Common myeloid progenitor, CD34-positive (primary cell): ENCODE measurements around the gene PCDHGB2.
A peak's percentile ranks its signal among the peaks of the same experiment; 100 is the strongest.

Experiments used
- CTCF ChIA-PET: fragments of 350-600 bp; sonication (Branson Sonifier 250); formaldehyde crosslinking; loops from one replicate; lab custom pipeline; 2021; ENCODE audit warnings: antibody characterized with exemption; lab: Charles Lee
- POLR2A ChIA-PET: fragments of 350-600 bp; sonication (Branson Sonifier 250); formaldehyde crosslinking; loops from one replicate; lab custom pipeline; 2021; ENCODE audit warnings: antibody characterized with exemption; lab: Charles Lee
- DNase-seq, 3 donors: peaks; one replicate each; pipeline versions ENCODE4 v3.0.0 to v3.0.0-alpha.2; 2013
- H3K27ac ChIP-seq, 2 experiments: 1 replicate in 1 of 2; 2 replicates in 1 of 2; pipeline ENCODE4 v1.7.0; 2013; ENCODE audit warnings: inconsistent platforms in 2 of 2, low read length in 2 of 2, mild to moderate bottlenecking in 2 of 2, low read depth in 1 of 2, moderate library complexity in 1 of 2; ENCODE audit not compliant: severe bottlenecking in 2 of 2, insufficient read depth in 1 of 2, poor library complexity in 1 of 2
- H3K27me3 ChIP-seq, 5 experiments: replicated peaks in 2 of 5; 1 replicate in 3 of 5; 2 replicates in 2 of 5; pipeline versions ENCODE4 v1.6.1 to v1.7.0; 2013; ENCODE audit warnings: low read length in 4 of 5, mild to moderate bottlenecking in 2 of 5, moderate library complexity in 2 of 5, inconsistent platforms in 1 of 5; ENCODE audit not compliant: insufficient read depth in 5 of 5, control insufficient read depth in 4 of 5
- H3K36me3 ChIP-seq, 4 experiments: 1 replicate in 2 of 4; 2 replicates in 2 of 4; pipeline versions ENCODE4 v1.6.1 to v1.7.0; 2013; ENCODE audit warnings: low read length in 3 of 4, control low read depth in 1 of 4, mild to moderate bottlenecking in 1 of 4; ENCODE audit not compliant: control insufficient read depth in 4 of 4, insufficient read depth in 4 of 4
- H3K4me1 ChIP-seq, 4 experiments: 1 replicate in 3 of 4; 2 replicates in 1 of 4; pipeline versions ENCODE4 v1.6.1 to v1.7.1; 2013; ENCODE audit warnings: low read length in 3 of 4, mild to moderate bottlenecking in 3 of 4, control low read depth in 1 of 4, inconsistent platforms in 1 of 4, moderate library complexity in 1 of 4; ENCODE audit not compliant: control insufficient read depth in 4 of 4, insufficient read depth in 4 of 4; ENCODE audit errors: control extremely low read depth in 1 of 4
- H3K4me3 ChIP-seq, 7 experiments: 1 replicate in 4 of 7; 2 replicates in 3 of 7; pipeline versions ENCODE4 v1.5.1 to v1.7.0; 2013; ENCODE audit warnings: mild to moderate bottlenecking in 7 of 7, low read length in 6 of 7, moderate library complexity in 6 of 7, inconsistent platforms in 2 of 7, low read depth in 2 of 7, control low read depth in 1 of 7; ENCODE audit not compliant: insufficient read depth in 4 of 7, control insufficient read depth in 1 of 7; ENCODE audit errors: extremely low read depth in 1 of 7
- H3K9me3 ChIP-seq, 5 experiments: 1 replicate in 4 of 5; 2 replicates in 1 of 5; pipeline versions ENCODE4 v1.6.1 to v1.7.1; 2013; ENCODE audit warnings: low read length in 4 of 5, mild to moderate bottlenecking in 2 of 5, inconsistent platforms in 1 of 5, low read depth in 1 of 5, moderate library complexity in 1 of 5; ENCODE audit not compliant: control insufficient read depth in 4 of 5, insufficient read depth in 2 of 5; ENCODE audit errors: control extremely low read depth in 1 of 5
- WGBS: methylation state at CpG from one replicate; pipeline ENCODE4 v1.1.5; 2013; ENCODE audit not compliant: insufficient coverage; 5-methylcytosine and 5-hydroxymethylcytosine counted together

PCDHGB2 gene

GRCh38 chr5:141349917-141350619, 9.7 kb upstream of the PCDHGB2 start, which contains the start of gene PCDHGB1:
Gene PCDHGB1, plus strand, starts transcription at chr5:141350099. Its CDS starts 162 bp downstream, at chr5:141350261.
- Histone ChIP-seq H3K27ac (no peak within 1 kb of the TSS), H3K4me3 (peak within 1 kb of the TSS in 4 of 7 experiments; percentile 4 to 55 (median 18)), H3K27me3 (peaks cover 19 to 77% (median 23%) of the 10 kb centered on the region in 5 experiments), H3K9me3 (peaks cover 14 to 63% (median 40%) of the 10 kb centered on the region in 5 experiments), H3K4me1 (no peaks in the 10 kb centered on the region), H3K36me3 (peaks cover 0 to 6% (median 0%) of the 10 kb centered on the region in 4 experiments)
- ChIA-PET POLR2A (no interaction called here), CTCF (interaction anchor here (1.8 kb wide), 1 partner anchor 207 kb away, joined by 7 read pairs; no protein-coding TSS in a partner anchor)
- 23% methylated on average over 29 of the region's 29 CpGs for WGBS
- DNase-seq, result peak; percentile 17 to 60 (median 47)

- peaks cover 0 to 3% (median 0%) of the 10 kb centered on the region in 4 experiments for H3K4me1 ChIP-seq
- ChIA-PET CTCF (interaction anchor here (1.8 kb wide), 1 partner anchor 206 kb away, joined by 7 read pairs; no protein-coding TSS in a partner anchor), POLR2A (no interaction called here)
- H3K4me3 ChIP-seq, result no peak overlapping the region
- DNase-seq, result no peak
- 30% methylated on average over 17 of the region's 36 CpGs for WGBS
- H3K36me3 ChIP-seq, result peaks cover 0 to 6% (median 0%) of the 10 kb centered on the region in 4 experiments
- peaks cover 14 to 73% (median 48%) of the 10 kb centered on the region in 5 experiments for H3K9me3 ChIP-seq
- peaks cover 20 to 82% (median 34%) of the 10 kb centered on the region in 5 experiments for H3K27me3 ChIP-seq
- no peak overlapping the region for H3K27ac ChIP-seq
These were observed 8.2 kb upstream of the PCDHGB2 start for GRCh38 chr5:141351591-141351990.

- WGBS, result 18% methylated on average over 29 of the region's 29 CpGs
- DNase-seq, result peak in 2 of 3 donors; percentile 28 to 35
- POLR2A ChIA-PET, result no interaction called here
- CTCF ChIA-PET, result interaction anchor here (0.8 to 1.9 kb wide), 2 partner anchors 12 to 15 kb away, joined by 3 to 7 read pairs; partner anchors contain the start of gene PCDHGB3
- Histone ChIP-seq H3K27me3 (peaks cover 20 to 77% (median 44%) of the 10 kb centered on the region in 5 experiments), H3K4me1 (peaks cover 0 to 3% (median 0%) of the 10 kb centered on the region in 4 experiments), H3K9me3 (peaks cover 11 to 74% (median 51%) of the 10 kb centered on the region in 5 experiments), H3K4me3 (peak within 1 kb of the TSS in 3 of 7 experiments; percentile 23 to 62 (median 39)), H3K27ac (no peak within 1 kb of the TSS), H3K36me3 (peaks cover 0 to 6% (median 0%) of the 10 kb centered on the region in 4 experiments)
These were observed 4.8 kb upstream of the PCDHGB2 start, which contains the start of gene PCDHGA4 for GRCh38 chr5:141354900-141355469. Gene PCDHGA4, plus strand, starts transcription at chr5:141355021. Its CDS starts 87 bp downstream, at chr5:141355108.

GRCh38 chr5:141355641-141356040, 4.2 kb upstream of the PCDHGB2 start:
- H3K4me3 ChIP-seq, result no peak overlapping the region
- WGBS, result 41% methylated on average over 24 of the region's 24 CpGs
- peaks cover 17 to 77% (median 39%) of the 10 kb centered on the region in 5 experiments for H3K27me3 ChIP-seq
- POLR2A ChIA-PET, result no interaction called here
- no peak overlapping the region for H3K27ac ChIP-seq
- H3K9me3 ChIP-seq, result peaks cover 6 to 74% (median 50%) of the 10 kb centered on the region in 5 experiments
- CTCF ChIA-PET, result interaction anchor here (0.8 to 1.9 kb wide), 2 partner anchors 13 to 14 kb away, joined by 3 to 7 read pairs; partner anchors contain the start of gene PCDHGB3
- peaks cover 0 to 6% (median 0%) of the 10 kb centered on the region in 4 experiments for H3K36me3 ChIP-seq
- H3K4me1 ChIP-seq, result peaks cover 0 to 3% (median 0%) of the 10 kb centered on the region in 4 experiments
- no peak for DNase-seq

GRCh38 chr5:141356133-141356532, 3.7 kb upstream of the PCDHGB2 start:
- POLR2A ChIA-PET, result no interaction called here
- H3K27me3 ChIP-seq, result peaks cover 16 to 77% (median 36%) of the 10 kb centered on the region in 5 experiments
- peaks cover 6 to 74% (median 50%) of the 10 kb centered on the region in 5 experiments for H3K9me3 ChIP-seq
- WGBS, result 75% methylated on average over 4 of the region's 5 CpGs
- CTCF ChIA-PET, result interaction anchor here (1.9 kb wide), 1 partner anchor 14 kb away, joined by 7 read pairs; the partner anchor contains the start of gene PCDHGB3
- peaks cover 0 to 6% (median 0%) of the 10 kb centered on the region in 4 experiments for H3K36me3 ChIP-seq
- no peak overlapping the region for H3K4me3 ChIP-seq
- no peak for DNase-seq
- H3K27ac ChIP-seq, result no peak overlapping the region
- H3K4me1 ChIP-seq, result peaks cover 0 to 3% (median 0%) of the 10 kb centered on the region in 4 experiments

GRCh38 chr5:141356950-141357349, 2.8 kb upstream of the PCDHGB2 start:
- peaks cover 0 to 3% (median 0%) of the 10 kb centered on the region in 4 experiments for H3K4me1 ChIP-seq
- H3K27me3 ChIP-seq, result peaks cover 15 to 78% (median 40%) of the 10 kb centered on the region in 5 experiments
- H3K9me3 ChIP-seq, result peaks cover 6 to 74% (median 50%) of the 10 kb centered on the region in 5 experiments
- no peak overlapping the region for H3K4me3 ChIP-seq
- peaks cover 0 to 3% (median 0%) of the 10 kb centered on the region in 4 experiments for H3K36me3 ChIP-seq
- WGBS, result 45% methylated on average over 19 of the region's 19 CpGs
- ChIA-PET POLR2A (no interaction called here), CTCF (interaction anchor here (1.4 to 1.6 kb wide), 2 partner anchors 13 to 207 kb away, joined by 3 to 5 read pairs; partner anchors contain the start of gene PCDHGB3)
- no peak for DNase-seq
- no peak overlapping the region for H3K27ac ChIP-seq
